ENCODE measurements around the gene C4orf51. TPM values are rescaled to one million over a fixed set of nuclear protein-coding genes. Genes with fewer than 3 reads are reported as not detected.

C4orf51 gene
- total and polyA plus RNA-seq, 9 donors: not detected

DNA sequence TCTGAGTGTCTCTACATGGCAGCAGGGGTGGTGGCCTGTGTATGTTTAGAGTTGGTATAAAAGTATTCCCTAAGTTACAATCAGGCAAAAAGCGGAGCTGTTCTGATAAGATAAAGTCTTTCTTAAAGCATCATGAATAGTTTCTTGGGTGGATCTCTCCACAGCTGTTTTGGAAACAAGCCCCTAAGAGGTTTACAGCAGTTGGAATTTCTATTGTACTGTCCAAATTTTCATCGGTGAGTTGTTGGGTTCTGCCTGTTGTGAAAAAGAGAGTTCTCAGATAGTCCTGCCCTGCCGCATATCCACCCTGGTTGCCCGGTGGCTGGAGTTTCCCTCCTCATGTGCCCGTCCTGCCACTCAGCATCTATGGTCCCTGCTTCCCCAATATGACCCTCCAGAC is 50.1 kb downstream of the C4orf51 start:
- no peaks in the 10 kb centered on the region for H3K27me3 ChIP-seq (ENCODE audit: control insufficient read depth, insufficient read depth, low read length)
- H3K4me1 ChIP-seq (ENCODE audit: control insufficient read depth, insufficient read depth, low read length): peaks cover 40% of the 10 kb centered on the region
- peak overlapping the region; percentile 94 for H3K27ac ChIP-seq (ENCODE audit: low read length)
- H3K36me3 ChIP-seq (ENCODE audit: control insufficient read depth, insufficient read depth, low read length): no peaks in the 10 kb centered on the region
- H3K4me3 ChIP-seq (ENCODE audit: low read length): no peak overlapping the region
- DNase-seq: peak; percentile 71
- no peaks in the 10 kb centered on the region for H3K9me3 ChIP-seq (replicated peaks; ENCODE audit: control insufficient read depth, low read depth, low read length)
- WGBS (ENCODE audit: insufficient coverage): 30% methylated on average over 2 of the region's 5 CpGs

DNA sequence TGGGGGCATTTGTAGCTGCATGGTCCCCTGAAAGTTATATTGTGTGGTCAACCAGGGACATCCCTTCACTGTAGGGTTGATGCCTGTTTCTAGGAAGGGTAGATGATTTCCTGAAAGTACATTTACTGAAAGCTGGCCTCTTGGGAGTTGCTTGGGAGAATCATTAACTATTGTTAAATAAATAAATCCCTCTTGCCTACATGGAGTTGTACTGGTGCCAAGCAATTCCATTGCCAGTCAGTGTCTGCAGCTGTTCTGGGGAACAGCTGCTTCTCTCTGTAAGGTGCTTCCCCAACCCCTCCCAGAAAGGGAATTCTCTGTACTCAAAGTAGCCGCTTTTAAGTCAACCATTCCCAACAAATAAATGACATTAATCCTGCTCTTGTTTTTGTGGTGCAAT is 51.1 kb downstream of the C4orf51 start:
- no CpG with 5 or more reads among the region's 1 CpG for whole genome bisulfite sequencing (ENCODE audit: insufficient coverage)
- no peaks in the 10 kb centered on the region for H3K9me3 ChIP-seq (replicated peaks; ENCODE audit: control insufficient read depth, low read depth, low read length)
- H3K4me3 ChIP-seq (ENCODE audit: low read length): no peak overlapping the region
- no peaks in the 10 kb centered on the region for H3K36me3 ChIP-seq (ENCODE audit: control insufficient read depth, insufficient read depth, low read length)
- DNase-seq: peak; percentile 93
- H3K27ac ChIP-seq (ENCODE audit: low read length): peak overlapping the region; percentile 94
- no peaks in the 10 kb centered on the region for H3K27me3 ChIP-seq (ENCODE audit: control insufficient read depth, insufficient read depth, low read length)
- peaks cover 49% of the 10 kb centered on the region for H3K4me1 ChIP-seq (ENCODE audit: control insufficient read depth, insufficient read depth, low read length)

DNA sequence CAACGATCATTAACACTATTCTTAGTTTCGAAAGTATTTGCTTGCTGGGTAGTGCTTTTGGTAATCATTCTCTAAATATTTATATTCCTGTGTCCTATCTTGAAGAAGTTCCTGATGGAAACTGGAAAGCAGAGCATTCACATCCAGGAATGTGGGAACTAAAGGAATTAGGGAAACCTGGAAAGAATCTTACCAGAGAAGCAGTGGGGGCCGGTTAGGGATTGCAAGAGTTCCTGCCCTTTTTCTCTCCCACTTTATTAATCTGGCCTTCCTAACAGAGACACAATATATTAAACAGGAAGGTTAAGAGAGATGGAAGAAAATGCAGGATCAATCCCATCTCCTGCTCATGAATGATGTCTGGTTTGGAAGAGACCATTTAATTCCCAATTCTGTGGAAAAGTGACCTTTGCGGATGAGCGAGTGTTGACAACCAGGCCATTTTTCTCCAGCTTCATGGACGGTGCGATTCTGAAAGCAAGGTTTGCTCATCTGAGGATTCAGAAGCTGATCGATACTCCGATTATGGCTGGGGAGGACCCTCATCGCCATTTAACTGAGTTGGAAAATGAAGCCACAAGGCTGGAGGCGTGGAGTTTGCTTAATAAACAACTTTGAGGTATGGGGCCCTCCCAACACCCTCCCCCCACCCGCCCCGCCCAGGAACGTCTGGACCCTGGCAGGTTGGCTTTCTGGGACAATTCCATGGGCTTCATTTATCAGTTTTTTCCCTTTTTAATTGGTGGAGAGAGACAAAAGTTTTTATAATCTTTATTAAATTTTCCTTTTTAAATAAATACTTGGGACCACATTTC is 52.3 kb downstream of the C4orf51 start:
- no peaks in the 10 kb centered on the region for H3K27me3 ChIP-seq (ENCODE audit: control insufficient read depth, insufficient read depth, low read length)
- no peaks in the 10 kb centered on the region for H3K9me3 ChIP-seq (replicated peaks; ENCODE audit: control insufficient read depth, low read depth, low read length)
- WGBS (ENCODE audit: insufficient coverage): 54% methylated on average over 4 of the region's 14 CpGs
- DNase-seq: peak; percentile 40
- peak overlapping the region; percentile 51 for H3K4me3 ChIP-seq (ENCODE audit: low read length)
- H3K36me3 ChIP-seq (ENCODE audit: control insufficient read depth, insufficient read depth, low read length): no peaks in the 10 kb centered on the region
- peak overlapping the region; percentile 98 for H3K27ac ChIP-seq (ENCODE audit: low read length)
- peaks cover 58% of the 10 kb centered on the region for H3K4me1 ChIP-seq (ENCODE audit: control insufficient read depth, insufficient read depth, low read length)

DNA sequence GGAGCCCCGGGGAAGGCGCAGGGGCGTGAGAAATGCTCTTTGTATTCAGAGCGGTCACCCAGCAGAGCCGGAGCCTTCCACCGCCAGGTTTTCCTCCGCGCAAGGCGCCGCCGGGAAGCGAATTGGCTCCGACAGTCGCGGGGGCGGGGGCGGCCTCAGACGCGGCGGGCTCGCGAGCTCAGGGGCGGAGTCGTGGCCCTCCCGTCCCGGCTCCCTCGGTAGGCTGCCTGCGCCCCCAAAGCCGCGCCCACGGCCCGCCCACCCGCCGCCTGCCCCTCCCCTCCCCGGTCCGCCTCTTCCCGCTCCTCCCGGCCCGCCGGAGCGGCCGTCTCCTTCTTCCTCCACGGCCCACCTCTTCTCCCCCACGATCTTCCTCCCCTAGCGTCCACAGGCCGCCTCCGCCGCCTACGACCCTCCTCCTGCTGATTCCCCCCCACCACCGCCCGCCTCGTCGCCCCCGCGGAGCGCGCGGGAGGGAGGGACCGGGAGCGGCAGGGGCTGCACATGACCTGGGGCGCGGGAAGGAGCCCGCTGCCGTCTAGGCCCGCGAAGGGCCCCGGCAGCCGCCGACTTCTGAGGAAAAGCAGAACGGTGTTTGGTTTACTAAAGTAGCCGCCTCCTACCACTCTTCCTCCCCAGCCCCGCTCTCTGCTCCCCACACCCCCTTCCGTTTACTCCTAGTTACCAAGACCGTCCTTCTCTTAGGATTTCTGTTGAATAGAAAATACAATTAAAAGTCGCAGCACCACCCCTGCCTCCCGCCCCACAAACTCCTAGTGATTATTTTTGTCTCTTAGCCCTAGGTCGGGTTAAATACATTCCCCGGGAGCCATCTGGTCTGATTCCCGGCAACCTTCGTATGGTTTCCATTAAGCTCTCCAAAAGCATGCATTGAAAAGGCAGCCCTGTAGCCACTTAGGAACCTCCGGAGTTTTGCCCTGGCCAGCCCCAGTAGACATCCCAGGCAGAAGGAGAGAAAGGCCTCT is 53.2 kb downstream of the C4orf51 start:
- Histone ChIP-seq H3K27ac (ENCODE audit: low read length) (peak overlapping the region; percentile 98), H3K9me3 (replicated peaks; ENCODE audit: control insufficient read depth, low read depth, low read length) (no peaks in the 10 kb centered on the region), H3K4me1 (ENCODE audit: control insufficient read depth, insufficient read depth, low read length) (peaks cover 58% of the 10 kb centered on the region), H3K4me3 (ENCODE audit: low read length) (peak overlapping the region; percentile 57), H3K27me3 (ENCODE audit: control insufficient read depth, insufficient read depth, low read length) (no peaks in the 10 kb centered on the region), H3K36me3 (ENCODE audit: control insufficient read depth, insufficient read depth, low read length) (no peaks in the 10 kb centered on the region)
- WGBS (ENCODE audit: insufficient coverage): under 1% methylated on average over 47 of the region's 81 CpGs
- peak; percentile 99 for DNase-seq

DNA sequence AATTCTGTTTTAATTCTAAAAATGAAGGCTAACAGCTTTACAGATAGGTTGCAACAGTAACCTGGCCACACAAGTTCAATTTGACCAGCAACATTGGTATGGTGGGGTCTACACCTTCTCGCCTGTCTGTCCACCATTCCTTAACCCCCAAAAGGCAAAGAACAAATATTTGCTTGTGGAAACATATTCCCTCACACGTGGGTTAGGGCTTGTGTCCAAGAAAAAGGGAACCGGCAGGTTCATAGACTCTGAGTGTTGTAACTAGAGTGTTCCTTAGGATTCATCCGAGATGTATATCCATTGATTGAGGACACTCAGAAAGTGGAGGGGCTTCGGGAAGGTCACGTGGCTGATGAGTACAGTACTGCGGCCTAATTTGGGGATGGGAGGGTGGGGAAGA is 54.1 kb downstream of the C4orf51 start:
- Histone ChIP-seq H3K27ac (ENCODE audit: low read length) (peak overlapping the region; percentile 98), H3K4me1 (ENCODE audit: control insufficient read depth, insufficient read depth, low read length) (peaks cover 58% of the 10 kb centered on the region), H3K27me3 (ENCODE audit: control insufficient read depth, insufficient read depth, low read length) (no peaks in the 10 kb centered on the region), H3K4me3 (ENCODE audit: low read length) (no peak overlapping the region), H3K36me3 (ENCODE audit: control insufficient read depth, insufficient read depth, low read length) (no peaks in the 10 kb centered on the region), H3K9me3 (replicated peaks; ENCODE audit: control insufficient read depth, low read depth, low read length) (no peaks in the 10 kb centered on the region)
- DNase-seq: peak; percentile 65
- WGBS (ENCODE audit: insufficient coverage): 42% methylated on average over 3 of the region's 7 CpGs

DNA sequence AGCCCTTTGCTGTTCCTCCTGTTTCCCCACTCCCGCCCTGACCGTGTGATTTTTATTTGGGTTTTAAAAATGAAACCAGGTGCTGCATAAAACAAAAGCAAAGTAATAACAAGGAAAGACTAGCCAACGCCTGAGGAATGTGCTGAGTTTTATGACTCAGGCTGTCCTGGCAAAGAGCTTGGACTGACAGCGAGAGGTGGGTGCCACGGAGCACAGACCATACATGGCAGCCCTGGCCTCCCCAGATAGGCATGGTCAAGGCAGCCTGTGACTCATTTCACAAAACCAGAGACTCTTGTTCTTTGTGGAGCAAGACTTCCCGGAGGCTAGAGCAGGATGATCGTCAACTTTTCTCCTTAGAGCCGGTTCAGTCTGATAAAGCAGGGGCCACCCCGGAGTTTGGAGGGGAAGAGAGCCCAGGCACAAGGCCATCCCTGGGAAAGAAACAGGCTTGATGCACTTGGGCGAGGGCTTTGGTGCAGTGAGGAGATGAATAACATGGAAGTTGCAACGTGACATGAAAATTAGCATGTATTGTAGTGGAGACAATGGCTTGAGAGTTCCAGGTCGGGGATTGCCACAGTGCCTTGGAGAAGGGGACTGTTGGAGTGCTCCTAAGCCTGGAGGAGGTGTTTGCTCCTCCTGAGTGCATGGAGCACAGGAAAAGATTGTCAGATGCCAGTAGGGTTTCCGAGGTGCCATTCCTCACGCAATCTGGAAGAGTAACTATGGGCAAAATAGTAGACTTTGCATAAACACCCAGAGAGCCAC is 54.8 kb downstream of the C4orf51 start:
- DNase-seq: peak; percentile 80
- H3K4me3 ChIP-seq (ENCODE audit: low read length): no peak overlapping the region
- WGBS (ENCODE audit: insufficient coverage): 59% methylated on average over 10 of the region's 14 CpGs

DNA sequence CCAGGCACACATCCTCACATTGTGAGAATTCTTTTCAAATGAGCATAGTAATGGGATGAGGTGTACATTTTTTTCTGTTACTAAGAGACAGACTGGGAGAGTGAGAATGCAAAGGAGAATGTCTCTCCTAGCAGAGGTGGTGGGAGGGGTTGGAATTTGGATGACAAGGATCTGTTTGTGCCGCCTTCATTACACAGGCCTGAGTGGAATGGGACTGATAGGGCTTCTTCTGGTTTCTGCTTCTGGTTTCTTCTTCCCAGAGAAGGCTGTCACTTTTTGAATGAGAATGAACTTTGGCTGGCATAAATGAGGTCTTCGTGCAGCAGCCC is 55.4 kb downstream of the C4orf51 start:
- Histone ChIP-seq H3K27ac (ENCODE audit: low read length) (peak overlapping the region; percentile 98), H3K9me3 (replicated peaks; ENCODE audit: control insufficient read depth, low read depth, low read length) (no peaks in the 10 kb centered on the region), H3K4me1 (ENCODE audit: control insufficient read depth, insufficient read depth, low read length) (peaks cover 52% of the 10 kb centered on the region), H3K4me3 (ENCODE audit: low read length) (no peak overlapping the region), H3K27me3 (ENCODE audit: control insufficient read depth, insufficient read depth, low read length) (no peaks in the 10 kb centered on the region), H3K36me3 (ENCODE audit: control insufficient read depth, insufficient read depth, low read length) (no peaks in the 10 kb centered on the region)
- 60% methylated on average over 1 of the region's 2 CpGs for WGBS (ENCODE audit: insufficient coverage)
- DNase-seq: peak; percentile 44

More for the DNA sequence above, 54.8 kb downstream of the C4orf51 start:
- H3K27me3 ChIP-seq (ENCODE audit: control insufficient read depth, insufficient read depth, low read length): no peaks in the 10 kb centered on the region
- H3K27ac ChIP-seq (ENCODE audit: low read length): peak overlapping the region; percentile 98
- no peaks in the 10 kb centered on the region for H3K36me3 ChIP-seq (ENCODE audit: control insufficient read depth, insufficient read depth, low read length)
- no peaks in the 10 kb centered on the region for H3K9me3 ChIP-seq (replicated peaks; ENCODE audit: control insufficient read depth, low read depth, low read length)
- peaks cover 54% of the 10 kb centered on the region for H3K4me1 ChIP-seq (ENCODE audit: control insufficient read depth, insufficient read depth, low read length)

DNA sequence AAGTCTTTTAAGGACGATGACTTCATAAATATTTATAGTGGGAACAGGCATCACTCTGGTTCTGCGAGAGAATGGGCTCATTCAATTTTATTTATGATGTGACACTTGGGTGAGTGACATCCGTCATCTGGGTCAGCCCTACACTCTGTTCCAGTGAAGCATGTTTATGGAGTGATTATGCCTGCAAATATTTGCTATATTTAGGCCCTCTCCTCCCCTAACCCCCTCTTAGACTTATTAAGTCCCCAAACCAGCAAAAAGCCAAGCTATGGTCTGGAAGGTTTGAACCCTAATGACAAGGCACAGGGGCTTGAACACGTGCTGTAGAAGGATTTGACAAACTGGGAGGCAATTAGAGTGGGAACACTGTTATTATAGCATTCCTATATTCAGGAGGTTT is 55.9 kb downstream of the C4orf51 start:
- Histone ChIP-seq H3K9me3 (replicated peaks; ENCODE audit: control insufficient read depth, low read depth, low read length) (no peaks in the 10 kb centered on the region), H3K27me3 (ENCODE audit: control insufficient read depth, insufficient read depth, low read length) (no peaks in the 10 kb centered on the region), H3K4me3 (ENCODE audit: low read length) (no peak overlapping the region), H3K27ac (ENCODE audit: low read length) (peak overlapping the region; percentile 73), H3K4me1 (ENCODE audit: control insufficient read depth, insufficient read depth, low read length) (peaks cover 51% of the 10 kb centered on the region), H3K36me3 (ENCODE audit: control insufficient read depth, insufficient read depth, low read length) (no peaks in the 10 kb centered on the region)
- DNase-seq: peak; percentile 22
- no CpG with 5 or more reads among the region's 4 CpGs for WGBS (ENCODE audit: insufficient coverage)

DNA sequence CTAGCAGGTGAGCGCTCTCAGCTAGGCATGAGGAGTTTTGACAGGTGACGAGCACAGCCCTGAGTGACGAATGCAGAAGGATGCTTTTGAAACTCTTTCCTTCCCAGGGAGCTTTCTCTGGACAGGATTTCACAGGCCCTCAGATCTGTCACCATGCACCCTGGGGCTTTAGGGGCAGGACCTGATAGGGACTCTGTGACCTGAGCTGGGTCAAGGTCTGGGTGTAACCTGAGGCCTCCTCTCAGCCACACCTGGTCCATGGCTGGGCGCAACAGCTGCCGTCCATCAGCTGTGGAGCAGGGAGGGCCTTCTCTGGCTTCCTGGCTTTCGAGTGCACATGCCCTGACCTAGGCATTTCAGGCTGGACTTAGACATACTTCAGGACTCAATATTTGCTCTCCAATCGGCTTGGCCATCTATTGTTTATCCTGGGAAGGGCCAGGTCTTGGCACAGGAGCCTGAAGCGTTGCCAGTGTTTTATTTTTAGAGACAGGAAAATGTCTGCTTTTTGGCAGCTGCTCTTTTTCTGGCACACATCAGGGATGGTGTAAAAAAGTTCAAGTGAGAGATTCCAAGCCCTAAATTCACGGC is 56.4 kb downstream of the C4orf51 start:
- H3K36me3 ChIP-seq (ENCODE audit: control insufficient read depth, insufficient read depth, low read length): no peaks in the 10 kb centered on the region
- no peak overlapping the region for H3K4me3 ChIP-seq (ENCODE audit: low read length)
- H3K27ac ChIP-seq (ENCODE audit: low read length): peak overlapping the region; percentile 73
- 67% methylated on average over 8 of the region's 9 CpGs for WGBS (ENCODE audit: insufficient coverage)
- H3K27me3 ChIP-seq (ENCODE audit: control insufficient read depth, insufficient read depth, low read length): no peaks in the 10 kb centered on the region
- H3K4me1 ChIP-seq (ENCODE audit: control insufficient read depth, insufficient read depth, low read length): peaks cover 47% of the 10 kb centered on the region
- DNase-seq: peak; percentile 76
- H3K9me3 ChIP-seq (replicated peaks; ENCODE audit: control insufficient read depth, low read depth, low read length): no peaks in the 10 kb centered on the region

Data from muscle of leg (tissue), 11 donors.